Activated T-helper 1 cell treated with Interleukin-2 at 50 U/mL for 16 hours (primary cell): ENCODE data around the gene MT1X.
"Not testable (repeated sequence)": the region's sequence is repeated elsewhere in the genome, so short reads cannot be mapped to it uniquely, and the experiment has no call there.

ENCODE experiments used
- DNase-seq: peaks from one replicate; pipeline ENCODE4 v3.0.0-alpha.2; 2020; ENCODE audit warnings: low read depth

MT1X gene

DNA sequence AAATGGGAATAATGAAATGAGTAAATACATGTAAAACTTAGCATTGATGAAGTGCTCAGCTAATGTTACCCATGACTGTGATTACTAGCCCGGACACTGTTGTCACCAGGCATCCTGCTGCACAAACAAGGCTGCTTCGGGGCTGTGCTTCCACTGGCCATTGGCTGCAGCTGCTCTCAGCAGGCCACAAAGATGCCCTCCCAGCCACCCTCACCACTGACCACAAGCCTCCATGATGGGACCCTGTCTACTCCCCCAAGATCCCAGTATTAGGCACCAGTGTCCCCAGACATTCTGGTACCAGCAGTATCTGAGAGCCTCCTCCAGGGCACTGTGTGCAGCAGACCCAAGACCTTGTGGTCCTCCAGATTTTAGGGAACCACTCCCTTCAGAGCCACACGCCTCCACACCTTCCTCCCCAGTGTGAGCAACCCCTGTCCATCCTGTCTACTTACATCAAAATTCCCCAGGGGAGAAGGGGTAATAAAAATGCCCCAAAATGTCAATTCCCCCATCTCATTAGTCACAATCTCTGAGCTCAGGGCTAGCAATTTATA is 28.0 kb downstream of the MT1X start:
- DNase-seq = no peak

DNA sequence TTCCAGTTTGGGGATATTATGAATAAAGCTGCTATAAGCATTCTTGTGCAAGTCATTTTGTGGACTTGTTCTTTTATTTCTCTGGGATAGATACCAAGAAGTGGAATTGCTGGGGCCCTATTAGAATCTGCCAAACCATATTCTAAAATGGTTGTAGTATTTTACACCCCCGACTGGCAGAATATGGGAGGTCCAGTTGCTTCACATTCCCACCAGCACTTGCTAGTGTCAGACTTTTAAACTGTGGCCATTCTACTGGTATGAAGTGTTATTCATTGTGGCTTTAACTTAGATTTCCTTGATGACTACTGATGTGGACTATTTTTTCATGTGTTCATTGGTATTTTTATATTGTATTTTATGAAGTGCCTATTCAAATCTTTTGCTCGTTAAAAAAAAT is 29.6 kb downstream of the MT1X start:
- no peak for DNase-seq

DNA sequence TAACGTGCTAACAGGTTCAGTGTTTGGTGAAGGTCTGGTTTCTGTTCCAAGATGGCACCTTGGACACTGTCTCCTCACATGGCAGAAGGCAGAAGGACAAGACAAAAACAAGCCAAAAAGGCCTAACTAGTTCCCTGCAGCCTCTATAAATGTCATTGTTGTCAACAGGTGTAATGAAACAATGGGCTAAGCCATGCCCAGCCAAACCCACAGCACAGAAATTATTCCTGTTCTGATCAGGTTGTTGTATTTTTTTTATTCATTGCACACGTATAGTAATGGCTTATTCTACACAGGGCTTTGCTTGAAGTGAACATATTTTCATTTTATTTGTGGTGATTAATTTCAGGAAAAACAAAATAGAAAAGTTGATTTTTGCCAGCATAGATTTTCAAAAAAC is 31.5 kb downstream of the MT1X start:
- DNase-seq = no peak

DNA sequence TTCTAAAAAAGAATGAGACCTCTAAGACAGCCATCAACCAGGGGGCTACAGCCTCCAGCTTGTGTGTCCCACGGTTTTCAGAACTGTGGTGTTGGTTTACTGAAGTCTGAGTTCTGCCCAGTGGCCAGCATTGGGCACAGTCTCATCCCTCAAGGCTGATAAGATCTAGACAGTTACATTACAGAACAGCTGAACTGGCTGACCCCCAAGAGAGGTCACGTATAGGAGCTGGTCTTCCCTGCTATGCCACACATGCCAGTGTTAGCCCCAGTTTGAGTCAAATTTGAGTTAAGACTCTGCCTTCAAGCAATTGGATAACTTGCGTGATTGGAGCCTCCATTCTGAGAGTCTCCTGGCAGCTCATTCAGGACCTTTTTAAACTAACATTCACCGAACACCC is 32.9 kb downstream of the MT1X start:
- DNase-seq = no peak

DNA sequence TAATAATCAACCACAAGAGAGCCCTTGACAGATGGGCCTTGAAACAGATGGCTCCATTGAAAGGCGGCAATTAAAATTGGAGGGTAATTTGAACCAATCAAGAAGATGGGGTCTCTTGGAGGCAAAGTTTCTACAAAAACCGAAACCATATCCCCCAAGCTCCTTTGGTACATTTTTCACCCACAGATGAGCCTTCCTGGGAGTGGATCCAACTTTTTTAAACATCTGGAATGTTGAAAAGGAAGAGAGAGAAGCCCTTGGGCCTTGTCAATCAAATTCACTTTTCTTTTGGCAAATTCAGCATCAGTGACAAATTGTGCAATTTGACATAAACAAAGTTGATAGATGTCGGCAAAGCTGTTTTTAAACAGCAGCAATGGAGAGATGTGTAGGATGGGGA is 34.5 kb downstream of the MT1X start:
- DNase-seq = no peak

DNA sequence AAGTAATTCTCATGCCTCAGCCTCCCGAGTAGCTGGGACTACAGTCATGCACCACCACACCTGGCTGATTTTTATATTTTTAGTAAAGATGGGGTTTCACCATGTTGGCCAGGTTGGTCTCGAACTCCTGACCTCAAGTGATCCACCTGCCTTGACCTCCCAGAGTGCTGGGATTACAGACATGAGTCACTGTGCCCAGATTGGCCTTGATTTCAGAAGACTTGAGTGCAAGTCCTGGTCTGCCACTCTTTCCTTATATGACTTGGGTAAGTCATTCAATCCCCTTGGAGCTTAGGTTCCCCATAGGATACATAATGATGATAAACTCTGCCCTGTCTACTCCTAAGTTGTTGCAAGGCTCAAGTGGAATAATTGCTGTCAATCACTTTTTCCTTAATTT is 35.3 kb downstream of the MT1X start:
- DNase-seq = not testable (repeated sequence)

DNA sequence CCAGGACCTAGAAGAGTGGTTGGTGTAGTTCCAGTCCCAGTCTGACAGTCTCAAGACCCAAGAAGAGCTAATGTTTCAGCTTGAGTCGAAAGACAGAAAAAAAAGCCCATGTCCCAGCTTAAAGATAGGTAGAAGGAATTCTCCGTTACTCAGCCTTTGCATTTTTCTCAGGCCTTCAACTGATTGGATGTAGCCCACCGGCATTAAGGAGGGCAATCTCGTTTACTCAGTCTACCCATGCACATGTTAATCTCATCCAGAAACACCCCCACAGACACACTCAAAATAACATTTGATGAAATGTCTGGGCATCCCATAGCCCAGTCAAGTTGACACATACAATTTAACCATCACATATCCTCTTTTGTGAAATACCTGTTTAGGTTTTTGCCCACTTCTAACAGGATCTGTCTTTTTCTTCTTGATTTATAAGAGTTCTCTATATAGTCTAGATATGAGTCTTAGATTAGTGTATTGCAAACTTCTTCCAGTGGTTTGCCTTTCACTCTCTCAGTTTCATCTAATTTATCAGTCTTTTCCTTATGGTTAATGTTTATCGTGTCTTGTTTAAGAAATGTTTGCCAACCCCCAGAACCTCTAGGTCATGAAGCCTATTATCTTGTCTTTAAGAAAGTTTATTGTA is 40.1 kb downstream of the MT1X start:
- no peak for DNase-seq

DNA sequence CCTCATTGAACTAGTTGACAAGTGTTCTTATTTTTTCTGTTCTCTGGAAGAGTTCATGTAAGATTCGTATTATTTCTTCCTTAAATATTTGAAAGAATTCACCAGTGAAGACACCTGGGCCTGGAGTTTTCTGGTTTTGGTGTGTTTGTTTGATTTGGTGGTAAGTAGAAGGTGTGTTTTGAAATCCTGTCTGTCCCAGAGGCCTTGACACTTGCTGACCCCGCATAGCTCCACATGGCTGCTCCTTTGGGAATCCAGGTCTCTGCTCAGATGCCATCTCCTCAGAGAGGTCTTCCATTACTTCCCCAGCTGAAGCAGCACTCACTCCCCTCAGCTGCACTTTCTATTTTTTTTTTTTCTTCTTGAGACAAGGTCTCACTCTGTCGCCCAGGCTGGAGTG is 41.9 kb downstream of the MT1X start:
- no peak for DNase-seq

DNA sequence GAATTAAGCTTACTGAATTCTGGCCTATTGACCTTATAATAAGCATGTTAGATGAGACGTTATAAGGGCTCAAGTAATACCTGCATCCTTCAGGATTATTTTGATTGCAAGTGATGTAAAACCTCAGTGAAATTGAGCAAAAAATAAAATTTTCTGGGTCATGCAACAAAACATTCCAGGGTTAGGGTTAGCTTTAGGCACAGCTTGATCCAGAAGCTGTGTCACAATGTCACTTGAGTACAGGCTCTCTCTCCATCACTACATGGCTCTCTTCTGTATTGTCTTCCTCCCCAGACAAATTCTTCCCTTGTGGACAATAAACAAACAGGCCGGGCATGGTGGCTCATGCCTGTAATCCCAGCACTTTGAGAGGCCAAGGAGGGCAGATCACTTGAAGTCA is 44.0 kb downstream of the MT1X start:
- no peak for DNase-seq

DNA sequence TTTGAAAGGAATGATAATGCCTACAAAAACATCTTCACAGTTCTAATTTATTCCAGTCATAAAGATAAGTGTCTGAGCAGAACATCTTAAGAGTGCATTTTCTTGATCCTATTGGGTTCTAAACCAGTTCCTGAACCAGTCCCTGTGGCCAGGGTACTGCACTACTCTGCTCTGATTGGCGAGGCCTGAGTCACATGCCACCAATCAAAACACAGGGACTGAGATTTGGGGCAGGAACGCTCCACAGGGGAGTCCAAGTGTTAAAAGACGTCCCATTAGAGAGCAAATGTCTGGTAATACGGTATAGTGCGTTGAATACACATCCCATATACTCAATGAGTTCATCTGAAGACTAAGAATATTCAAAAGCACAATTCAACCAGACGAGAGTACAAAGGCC is 44.7 kb downstream of the MT1X start:
- no peak for DNase-seq

DNA sequence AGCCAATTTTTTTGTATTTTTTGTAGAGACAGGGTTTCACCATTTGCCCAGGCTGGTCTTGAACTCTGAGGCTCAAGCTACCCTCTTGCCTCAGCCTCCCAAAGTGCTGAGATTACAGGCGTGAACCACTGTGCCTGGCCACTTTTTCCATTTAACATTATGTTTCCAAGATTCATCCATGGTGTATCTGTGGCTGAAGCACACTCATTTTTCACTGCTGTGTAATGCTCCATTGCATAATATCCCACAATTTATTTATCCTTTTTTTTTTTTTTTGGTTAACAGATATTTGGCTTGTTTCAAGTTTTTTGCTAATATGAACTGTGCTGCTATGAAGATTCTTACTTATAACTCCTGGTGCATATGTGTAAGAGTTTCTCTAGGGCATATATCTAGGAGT is 45.8 kb downstream of the MT1X start:
- DNase-seq = no peak

DNA sequence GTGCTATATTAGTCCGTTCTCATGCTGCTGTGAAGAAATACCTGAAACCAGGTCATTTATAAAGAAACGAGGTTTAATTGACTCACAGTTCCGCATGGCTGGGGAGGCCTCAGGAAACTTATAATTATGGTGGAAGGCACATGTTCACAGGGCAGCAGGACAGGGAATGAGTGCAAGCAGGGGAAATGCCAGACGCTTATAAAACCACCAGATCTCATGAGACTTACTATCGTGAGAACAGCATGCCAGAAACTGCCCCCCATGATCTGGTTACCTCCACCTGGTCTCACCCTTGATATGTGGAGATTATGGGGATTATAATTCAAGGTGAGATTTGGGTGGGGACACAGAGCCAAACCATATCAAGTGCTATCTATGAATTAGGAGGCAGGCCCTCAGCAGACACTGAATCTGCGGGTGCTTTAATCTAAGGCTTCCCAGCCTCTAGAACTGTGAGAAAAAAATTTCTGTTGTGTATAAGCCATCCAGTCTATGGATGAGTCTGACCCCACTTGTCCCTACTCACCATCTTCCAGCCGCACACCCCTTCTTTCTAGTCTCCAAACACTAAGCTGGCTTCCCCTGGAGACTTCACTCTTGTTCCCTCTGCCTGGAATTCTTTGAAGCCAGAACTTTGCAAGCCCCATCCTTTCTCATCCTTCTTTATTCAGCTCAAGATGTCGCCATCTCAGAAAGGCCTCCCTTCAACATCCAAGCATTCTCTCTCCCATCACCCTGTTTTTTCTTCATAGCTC is 46.9 kb downstream of the MT1X start:
- DNase-seq = no peak

DNA sequence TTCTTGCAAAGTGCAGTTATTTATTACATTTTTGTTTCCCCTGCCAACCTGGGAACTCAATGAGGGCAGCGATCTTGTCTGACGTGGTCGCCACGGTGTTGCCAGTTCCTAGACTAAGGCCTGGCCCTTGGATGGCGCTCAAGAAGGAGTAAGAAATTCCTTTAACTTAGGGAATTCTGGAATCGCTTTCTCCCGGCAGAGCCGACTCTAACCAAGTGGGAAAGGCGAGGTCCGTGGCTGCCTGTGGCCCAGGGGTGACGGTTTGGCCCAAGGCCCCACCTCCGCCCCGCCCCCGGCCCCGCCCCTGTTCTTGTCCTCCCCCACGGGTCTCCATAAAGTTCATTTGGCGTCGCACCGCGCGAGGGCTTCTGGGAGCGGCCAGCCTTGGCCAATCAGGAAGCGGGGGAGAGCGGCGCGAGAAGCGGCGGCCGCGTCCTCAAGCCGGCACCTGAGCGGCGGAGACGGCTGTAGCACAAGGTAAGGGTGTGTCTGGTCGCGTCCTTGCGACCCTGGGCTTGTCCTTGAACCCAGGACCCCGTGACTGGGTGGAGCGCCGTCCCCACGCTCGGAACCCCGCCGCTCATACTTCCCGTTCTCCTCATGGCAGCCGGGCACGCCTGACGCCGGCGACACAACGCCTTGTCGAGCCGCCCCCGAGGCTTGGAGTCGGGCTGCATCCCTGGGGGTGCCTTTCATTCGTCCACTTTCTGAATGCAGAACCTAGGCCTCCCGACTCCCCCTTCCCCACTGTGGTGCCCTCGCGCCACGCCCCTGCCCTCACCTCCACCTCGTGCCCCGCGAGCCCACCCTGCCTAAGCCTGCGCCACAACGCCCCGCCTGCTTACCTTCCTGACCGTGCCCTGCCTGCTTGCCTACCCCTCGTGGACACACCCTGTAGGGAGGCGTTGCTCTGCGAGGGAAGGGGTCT is 47.7 kb downstream of the MT1X start, which contains the start of gene NUP93:
Gene NUP93, plus strand, starts transcription at position 395 of the 928 bp plus-strand sequence. CDS start 18,119 bp downstream, outside the sequence.
- DNase-seq = peak; percentile 84

DNA sequence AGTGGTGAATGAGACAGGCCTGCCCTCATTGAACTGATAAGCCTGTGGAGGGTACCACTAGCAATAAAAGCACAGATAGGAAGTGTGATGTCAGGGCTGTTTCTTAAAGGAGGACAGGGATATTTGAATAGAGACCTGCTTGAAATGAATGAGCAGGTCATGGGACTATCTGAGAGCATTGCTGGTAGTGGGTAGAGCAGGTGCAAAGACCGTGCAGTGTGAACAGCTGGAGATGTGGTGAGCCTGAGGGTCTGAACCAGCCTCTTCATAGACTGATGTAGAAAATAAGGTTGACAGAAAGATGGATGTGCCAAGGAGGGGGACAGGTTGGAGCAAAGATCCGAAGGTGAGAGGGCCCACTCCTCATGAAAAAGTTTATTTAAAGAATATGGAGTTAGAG is 50.1 kb downstream of the MT1X start:
- no peak for DNase-seq

DNA sequence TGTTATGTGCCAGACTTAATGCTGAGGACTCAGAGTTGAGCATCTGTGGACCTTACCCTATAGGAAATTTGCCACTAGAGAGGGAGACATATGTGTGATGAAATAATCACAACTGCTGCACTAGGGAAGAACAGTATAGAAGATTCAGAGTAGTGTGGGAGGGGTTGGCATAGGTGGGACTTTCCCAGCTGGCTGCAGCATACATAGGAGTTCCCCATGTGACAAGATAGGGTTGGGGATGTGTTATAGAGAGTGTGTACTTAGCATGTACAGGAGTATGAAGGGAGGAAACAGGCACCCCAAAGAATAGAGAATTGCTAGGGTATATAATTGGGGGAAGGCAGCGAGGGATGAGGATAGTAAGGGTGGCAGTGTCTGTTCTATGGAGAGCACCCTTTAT is 50.6 kb downstream of the MT1X start:
- no peak for DNase-seq
